ENCODE measurements around the gene CD55.

DNA sequence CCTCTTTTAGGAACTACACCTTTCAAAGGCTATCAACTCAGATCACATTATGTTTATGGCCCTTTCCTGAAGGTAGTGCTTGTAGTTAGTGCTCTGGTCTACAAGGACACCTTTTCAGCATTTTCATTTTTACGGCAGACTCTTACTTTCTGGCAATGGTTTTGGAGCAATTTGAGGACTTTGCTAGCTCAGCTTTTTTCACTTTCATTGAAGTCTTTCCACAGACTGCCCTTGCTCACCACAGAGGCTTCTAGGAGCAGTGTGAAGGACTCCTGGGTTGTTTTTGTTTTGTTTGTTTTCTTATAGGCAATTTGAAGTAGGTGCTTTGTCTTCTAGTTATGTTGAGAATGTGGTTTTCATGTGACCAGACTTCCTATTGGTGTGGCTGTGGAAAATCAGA, 43.1 kb downstream of the CD55 start:
- TF ChIP-seq, protein P1, sequence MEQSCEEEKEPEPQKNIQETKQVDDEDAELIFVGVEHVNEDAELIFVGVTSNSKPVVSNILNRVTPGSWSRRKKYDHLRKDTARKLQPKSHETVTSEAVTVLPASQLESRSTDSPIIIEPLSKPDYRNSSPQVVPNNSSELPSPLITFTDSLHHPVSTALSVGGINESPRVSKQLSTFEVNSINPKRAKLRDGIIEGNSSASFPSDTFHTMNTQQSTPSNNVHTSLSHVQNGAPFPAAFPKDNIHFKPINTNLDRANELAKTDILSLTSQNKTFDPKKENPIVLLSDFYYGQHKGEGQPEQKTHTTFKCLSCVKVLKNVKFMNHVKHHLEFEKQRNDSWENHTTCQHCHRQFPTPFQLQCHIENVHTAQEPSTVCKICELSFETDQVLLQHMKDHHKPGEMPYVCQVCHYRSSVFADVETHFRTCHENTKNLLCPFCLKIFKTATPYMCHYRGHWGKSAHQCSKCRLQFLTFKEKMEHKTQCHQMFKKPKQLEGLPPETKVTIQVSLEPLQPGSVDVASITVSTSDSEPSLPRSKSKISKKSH (CRISPR knock-in tag; IDR thresholded peaks at IDR 0.05; ENCODE audit: borderline replicate concordance), result no peak
- TF ChIP-seq, protein P2, sequence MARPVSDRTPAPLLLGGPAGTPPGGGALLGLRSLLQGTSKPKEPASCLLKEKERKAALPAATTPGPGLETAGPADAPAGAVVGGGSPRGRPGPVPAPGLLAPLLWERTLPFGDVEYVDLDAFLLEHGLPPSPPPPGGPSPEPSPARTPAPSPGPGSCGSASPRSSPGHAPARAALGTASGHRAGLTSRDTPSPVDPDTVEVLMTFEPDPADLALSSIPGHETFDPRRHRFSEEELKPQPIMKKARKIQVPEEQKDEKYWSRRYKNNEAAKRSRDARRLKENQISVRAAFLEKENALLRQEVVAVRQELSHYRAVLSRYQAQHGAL (CRISPR knock-in tag; IDR thresholded peaks at IDR 0.05; ENCODE audit: not compliant biosample characterization), result no peak
- no peak for TF ChIP-seq KLF11 (CRISPR knock-in tag; IDR thresholded peaks at IDR 0.05)
- TF ChIP-seq ZNF746 (CRISPR knock-in tag; IDR thresholded peaks at IDR 0.05), result no peak
- no peak for TF ChIP-seq ZNF777 (CRISPR knock-in tag; IDR thresholded peaks at IDR 0.05)
- TF ChIP-seq ZNF691 (CRISPR knock-in tag; IDR thresholded peaks at IDR 0.05; ENCODE audit: borderline replicate concordance, low read depth), result no peak
- no peak for TF ChIP-seq POLR2AphosphoS5 (IDR thresholded peaks at IDR 0.05; ENCODE audit: low read depth, low read length)
- no peak for TF ChIP-seq CTCF (CRISPR knock-in tag; IDR thresholded peaks at IDR 0.05)
